K562 (cell line): ENCODE data around the gene ACBD3. TPM values are rescaled to one million over a fixed set of nuclear protein-coding genes. Genes with fewer than 3 reads are reported as not detected.

Source experiments
- BRD9 ChIP-seq: fragments of 450-650 bp; IDR thresholded peaks from 2 replicates; pipeline ENCODE4 v1.6.1; 2018; ENCODE audit warnings: low read depth; ENCODE audit not compliant: partially characterized antibody
- COPS2 ChIP-seq: fragments of 450-650 bp; conservative IDR thresholded peaks from 2 replicates; pipeline ENCODE4 v1.6.1; 2016; ENCODE audit warnings: mild to moderate bottlenecking, moderate library complexity
- CTCF ChIP-seq, 3 experiments: IDR thresholded peaks in 2 of 3; conservative IDR thresholded peaks in 1 of 3; 2 replicates each; pipeline ENCODE4 v1.5.1; 2011 to 2012; ENCODE audit warnings: low read length in 3 of 3, mild to moderate bottlenecking in 3 of 3, control low read depth in 2 of 3, improper control_type of control experiment in 1 of 3, inconsistent platforms in 1 of 3, low read depth in 1 of 3, mixed read lengths in 1 of 3, moderate library complexity in 1 of 3; ENCODE audit not compliant: insufficient read depth in 2 of 3
- EP400 ChIP-seq: fragments of 450-650 bp; IDR thresholded peaks from 2 replicates; pipeline ENCODE4 v1.6.1; 2017; ENCODE audit warnings: antibody characterized with exemption, mild to moderate bottlenecking, moderate library complexity
- FOXK1 ChIP-seq: sonication (generic); formaldehyde crosslinking; IDR thresholded peaks from 2 replicates; pipeline ENCODE4 v1.8.0; 2022; ENCODE audit warnings: missing genetic modification reagents, mild to moderate bottlenecking, borderline replicate concordance
- HCFC1 ChIP-seq: IDR thresholded peaks from 2 replicates; pipeline ENCODE4 v1.6.1; 2012; ENCODE audit warnings: low read depth, low read length, improper control_type of control experiment
- MAFG ChIP-seq: fragments of 450-650 bp; conservative IDR thresholded peaks from 2 replicates; pipeline ENCODE4 v1.6.1; 2016; ENCODE audit warnings: missing genetic modification characterization, missing compliant biosample characterization
- MIER1 ChIP-seq: fragments of 450-650 bp; IDR thresholded peaks from 2 replicates; pipeline ENCODE4 v1.6.1; 2016; ENCODE audit warnings: antibody characterized with exemption, mild to moderate bottlenecking, low read depth
- NEUROD1 ChIP-seq: fragments of 150-350 bp; IDR thresholded peaks from 2 replicates; pipeline ENCODE4 v1.6.1; 2014; ENCODE audit warnings: borderline replicate concordance, low read length, low read depth; ENCODE audit not compliant: partially characterized antibody
- NFRKB ChIP-seq: fragments of 450-650 bp; IDR thresholded peaks from 2 replicates; pipeline ENCODE4 v1.6.1; 2016; ENCODE audit warnings: low read depth
- POLR2A ChIP-seq: fragments of 450-650 bp; conservative IDR thresholded peaks from 2 replicates; pipeline ENCODE4 v1.6.1; 2016
- RBM15 ChIP-seq: fragments of 200-400 bp; formaldehyde crosslinking; IDR thresholded peaks from 2 replicates; pipeline ENCODE4 v1.6.1; 2018; ENCODE audit warnings: mild to moderate bottlenecking, low read length, moderate library complexity; ENCODE audit not compliant: insufficient read depth
- U2AF2 ChIP-seq: fragments of 200-400 bp; formaldehyde crosslinking; optimal IDR thresholded peaks from 2 replicates; pipeline ENCODE3; 2017; ENCODE audit warnings: low read depth, mild to moderate bottlenecking, low read length
- XRCC4 ChIP-seq: IDR thresholded peaks from one replicate; pipeline ENCODE4 v1.6.1; 2011; ENCODE audit not compliant: insufficient read depth, insufficient read length; ENCODE audit errors: extremely low read depth
- ZBED1 ChIP-seq: IDR thresholded peaks from 2 replicates; pipeline ENCODE4 v1.6.1; 2014
- ZNF444 ChIP-seq: fragments of 250-450 bp; sonication (Bioruptor Pico); IDR thresholded peaks from 2 replicates; pipeline ENCODE4 v1.4.0; 2020; ENCODE audit warnings: mild to moderate bottlenecking, moderate library complexity
- ZNF592 ChIP-seq: fragments of 450-650 bp; IDR thresholded peaks from 2 replicates; pipeline ENCODE4 v1.6.1; 2017; ENCODE audit warnings: antibody characterized with exemption, mild to moderate bottlenecking
- ZNF780A ChIP-seq: fragments of 250-450 bp; sonication (Bioruptor Pico); IDR thresholded peaks from 2 replicates; pipeline ENCODE4 v1.5.0; 2021; ENCODE audit warnings: mild to moderate bottlenecking
- polyA plus RNA-seq, 8 experiments: library from polyadenylated mRNA; depleted of rRNA in 4 of 8; stranded (reverse) in 5 of 8; unstranded in 3 of 8; fragments of >200 nt; fragmentation: Nextera tagmentation in 2 of 8; fragmentation: Illumina TruSeq in 1 of 8; extraction: Ambion mirVana in 2 of 8; extraction: Trizol in 1 of 8; gene quantifications; 2 replicates each; pipeline versions ENCODE4 v1.2.1 to v1.2.3, GENCODE V29; 2011 to 2014; ENCODE audit warnings: inconsistent platforms in 1 of 8, missing spikeins in 1 of 8
- total RNA-seq, 7 experiments: library from RNA; depleted of rRNA in 6 of 7; stranded (reverse); fragments of >200 nt in 6 of 7; fragmentation: Illumina TruSeq in 2 of 7; extraction: Trizol in 2 of 7; gene quantifications; 2 replicates each; pipeline versions ENCODE4 v1.2.1 to v1.2.3, GENCODE V29; 2011 to 2021; ENCODE audit warnings: low replicate concordance in 1 of 7
- TF ChIP-seq, protein P1 (sequence below): IDR thresholded peaks from 2 replicates; pipeline ENCODE4 v1.6.1; 2011; ENCODE audit warnings: borderline replicate concordance, low read depth, mild to moderate bottlenecking, moderate library complexity, low read length; ENCODE audit not compliant: insufficient read depth, poor library complexity, severe bottlenecking
- TF ChIP-seq, protein P2 (sequence below): sonication (generic); formaldehyde crosslinking; IDR thresholded peaks from 2 replicates; pipeline ENCODE4 v1.9.0; 2022; ENCODE audit warnings: mild to moderate bottlenecking, missing genetic modification reagents

The ACBD3 gene
- total and polyA plus RNA-seq, 9 of the 15 experiments (the other 6 are each of a cell fraction or from before 2014, with no cell fraction given) = 11.1 to 36.7 (median 26.9) TPM

DNA sequence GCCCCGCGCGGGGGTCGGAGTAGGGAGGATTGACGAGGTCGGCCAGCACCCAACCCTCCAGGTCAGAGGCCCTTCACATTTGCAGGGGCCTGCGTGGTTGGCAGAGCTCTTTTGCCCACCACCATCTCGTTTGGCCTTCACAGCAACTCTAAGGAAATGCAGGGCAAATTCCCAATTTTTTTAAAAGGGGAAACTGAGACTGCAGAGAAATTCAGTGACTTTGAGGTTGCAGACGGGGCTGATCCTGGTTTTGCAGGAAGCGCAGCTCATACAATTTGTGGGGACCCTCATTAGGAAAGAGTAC lies 430 bp upstream of the ACBD3 start (continued):
- TF ChIP-seq CTCF (IDR thresholded peaks at IDR 0.05 in 2 of 3, conservative IDR thresholded peaks at IDR 0.05 in 1 of 3; ENCODE audit: insufficient read depth in 2 of 3, low read depth in 1 of 3, low read length in 3 of 3) (0 out of 6 replicates have a peak, but pooled peaks of 1 of the 3 experiments have one; percentile 3), XRCC4 (no peak), ZNF780A (CRISPR knock-in tag) (no peak), NFRKB (0 out of 2 replicates have a peak, but pooled peaks have one; percentile 9), ZNF444 (CRISPR knock-in tag) (no peak), U2AF2 (no peak), BRD9 (peak; percentile 16), MIER1 (peak; percentile 50; the same call in 1 of the 2 replicates), COPS2 (no peak), NEUROD1 (no peak), EP400 (no peak), ZNF592 (no peak; the same call in 1 of the 2 replicates), MAFG (tag) (no peak), HCFC1 (no peak), POLR2A (no peak; the same call in 1 of the 2 replicates), ZBED1 (no peak), RBM15 (no peak), FOXK1 (CRISPR knock-in tag) (no peak)
- TF ChIP-seq, protein P1, sequence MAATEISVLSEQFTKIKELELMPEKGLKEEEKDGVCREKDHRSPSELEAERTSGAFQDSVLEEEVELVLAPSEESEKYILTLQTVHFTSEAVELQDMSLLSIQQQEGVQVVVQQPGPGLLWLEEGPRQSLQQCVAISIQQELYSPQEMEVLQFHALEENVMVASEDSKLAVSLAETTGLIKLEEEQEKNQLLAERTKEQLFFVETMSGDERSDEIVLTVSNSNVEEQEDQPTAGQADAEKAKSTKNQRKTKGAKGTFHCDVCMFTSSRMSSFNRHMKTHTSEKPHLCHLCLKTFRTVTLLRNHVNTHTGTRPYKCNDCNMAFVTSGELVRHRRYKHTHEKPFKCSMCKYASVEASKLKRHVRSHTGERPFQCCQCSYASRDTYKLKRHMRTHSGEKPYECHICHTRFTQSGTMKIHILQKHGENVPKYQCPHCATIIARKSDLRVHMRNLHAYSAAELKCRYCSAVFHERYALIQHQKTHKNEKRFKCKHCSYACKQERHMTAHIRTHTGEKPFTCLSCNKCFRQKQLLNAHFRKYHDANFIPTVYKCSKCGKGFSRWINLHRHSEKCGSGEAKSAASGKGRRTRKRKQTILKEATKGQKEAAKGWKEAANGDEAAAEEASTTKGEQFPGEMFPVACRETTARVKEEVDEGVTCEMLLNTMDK = no peak
- TF ChIP-seq, protein P2, sequence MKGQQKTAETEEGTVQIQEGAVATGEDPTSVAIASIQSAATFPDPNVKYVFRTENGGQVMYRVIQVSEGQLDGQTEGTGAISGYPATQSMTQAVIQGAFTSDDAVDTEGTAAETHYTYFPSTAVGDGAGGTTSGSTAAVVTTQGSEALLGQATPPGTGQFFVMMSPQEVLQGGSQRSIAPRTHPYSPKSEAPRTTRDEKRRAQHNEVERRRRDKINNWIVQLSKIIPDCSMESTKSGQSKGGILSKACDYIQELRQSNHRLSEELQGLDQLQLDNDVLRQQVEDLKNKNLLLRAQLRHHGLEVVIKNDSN = no peak
